HG03442 (cell line): Measurements from ENCODE around the gene GPR183.
A peak's percentile ranks its signal among the peaks of the same experiment; 100 is the strongest.

Experiments
- ATAC-seq: cut with Tn5 transposase; IDR thresholded peaks from one replicate; pipeline ENCODE4 v1.9.1; 2021; ENCODE audit warnings: mild to moderate bottlenecking, moderate library complexity; ENCODE audit not compliant: unreplicated experiment

The GPR183 gene

DNA sequence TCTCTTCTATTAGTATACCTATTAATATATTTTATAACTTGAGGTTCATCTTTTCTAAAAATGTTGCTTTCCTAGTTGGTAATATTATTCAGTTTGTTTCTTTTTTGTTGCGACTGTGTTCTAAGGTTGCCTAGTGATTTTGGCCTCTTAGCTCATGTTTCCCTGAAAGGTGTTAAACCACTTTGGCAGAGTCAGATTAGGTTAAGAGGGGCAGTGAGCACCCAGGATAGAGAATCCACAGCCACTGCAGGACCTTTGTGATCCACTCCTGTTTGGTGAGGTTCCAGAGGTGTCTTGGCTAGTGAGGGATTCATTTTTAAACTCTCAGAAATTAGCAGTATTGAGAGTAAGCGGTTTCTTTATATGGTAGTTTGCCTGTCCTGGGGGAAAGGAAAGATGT lies 34.1 kb downstream of the GPR183 start:
- no peak for ATAC-seq

DNA sequence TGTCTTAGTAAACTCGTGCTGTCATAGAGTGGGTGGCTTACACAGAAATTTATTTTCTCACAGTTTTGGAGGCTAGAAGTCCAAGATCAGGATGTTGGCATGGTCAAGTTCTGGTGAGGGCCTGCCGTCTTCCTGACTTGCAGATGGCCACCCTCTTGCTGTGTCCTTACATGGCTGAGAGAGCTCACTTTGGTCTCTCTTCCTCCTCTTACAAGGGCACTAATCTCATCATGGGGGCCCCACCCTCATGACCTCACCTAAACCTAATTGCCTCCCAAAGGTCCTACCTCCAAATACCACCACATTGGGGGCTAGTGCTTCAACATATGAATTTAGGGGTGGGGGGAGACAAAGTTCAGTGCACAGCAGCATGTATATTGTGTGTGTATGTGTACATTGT lies 34.7 kb downstream of the GPR183 start:
- no peak for ATAC-seq

DNA sequence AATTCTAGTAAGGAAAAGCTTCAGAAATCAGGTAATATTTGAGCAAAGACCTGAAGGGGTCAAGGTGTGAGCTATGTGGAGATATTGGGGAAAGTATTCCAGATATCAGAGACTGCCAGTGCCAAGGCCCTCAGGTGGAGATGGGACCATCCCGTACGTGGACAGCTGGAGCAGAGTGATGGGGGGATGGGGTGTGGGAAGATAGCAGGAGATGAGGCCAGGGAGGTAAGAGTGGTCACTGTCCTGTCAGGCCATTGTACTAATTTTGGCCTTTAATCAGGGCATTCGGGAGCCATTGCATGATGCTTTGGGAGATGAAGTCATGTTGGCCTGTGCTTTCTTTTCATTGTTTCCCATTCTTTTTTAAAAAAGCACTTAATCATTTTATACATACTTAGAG lies 36.0 kb downstream of the GPR183 start:
- no peak for ATAC-seq

DNA sequence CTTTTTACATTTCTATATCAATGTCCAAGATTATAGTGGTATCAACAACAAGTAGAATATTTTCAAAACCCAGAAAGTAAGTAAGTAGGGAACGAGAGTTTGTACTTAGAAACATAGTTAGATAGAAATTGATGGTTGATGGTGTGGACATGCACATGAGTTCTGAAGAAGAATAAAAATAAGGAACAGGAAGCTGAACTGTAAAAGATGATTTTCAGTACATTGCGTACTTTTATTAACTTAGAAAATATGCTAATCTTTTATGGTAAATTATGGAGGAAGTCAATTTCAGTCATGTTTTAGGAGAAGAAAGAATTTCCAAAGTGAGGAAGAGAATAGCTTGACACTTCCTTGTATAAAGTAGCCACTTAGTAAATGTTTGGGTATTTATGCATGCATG lies 36.7 kb downstream of the GPR183 start:
- no peak for ATAC-seq

DNA sequence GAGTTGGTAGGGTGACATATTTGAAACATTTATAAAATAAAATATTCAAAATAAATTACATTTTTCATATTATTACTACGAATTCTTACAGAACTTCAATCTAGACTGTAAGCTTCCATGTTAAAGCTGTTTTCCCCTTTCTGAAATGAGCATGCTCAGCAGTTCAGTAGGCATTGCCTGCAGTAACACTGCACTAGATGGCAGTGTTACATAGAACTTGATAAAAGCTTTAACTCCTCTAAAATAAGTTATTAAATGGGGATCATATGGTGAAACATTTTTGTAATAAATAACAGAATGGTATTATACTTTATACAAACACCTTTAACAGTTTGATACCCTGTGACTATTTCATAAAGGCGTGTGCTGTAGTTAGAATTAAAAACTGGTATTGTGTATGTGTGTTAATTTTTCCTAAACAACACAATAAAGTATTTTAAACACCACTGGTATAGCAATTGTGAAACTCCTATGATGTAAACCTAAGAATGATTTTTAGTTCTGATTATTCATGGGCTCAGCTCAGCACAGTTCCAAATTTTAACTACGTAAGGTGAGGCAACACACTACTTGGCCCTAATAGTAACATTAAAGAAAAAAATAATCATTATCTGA lies 37.5 kb downstream of the GPR183 start:
- ATAC-seq, result peak; percentile 57

DNA sequence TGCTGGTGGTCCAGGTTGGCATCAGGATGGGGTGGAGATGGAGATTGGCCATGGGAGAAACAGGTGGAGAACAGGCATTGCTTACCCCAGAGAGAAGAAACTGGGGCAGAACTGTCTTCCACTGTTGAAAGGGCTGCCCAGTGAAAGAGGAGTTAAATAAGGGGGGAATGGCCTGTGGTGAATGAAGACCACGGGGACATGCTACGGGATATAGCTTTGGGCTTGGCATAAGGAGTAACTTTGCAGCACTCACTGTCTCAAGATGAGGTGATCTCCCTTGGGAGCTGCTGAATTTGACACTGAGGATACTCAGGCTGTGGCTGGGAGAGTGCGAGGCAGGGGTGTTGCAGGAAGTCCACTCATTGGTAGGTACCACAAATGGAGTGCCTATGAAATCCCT lies 38.4 kb downstream of the GPR183 start:
- no peak for ATAC-seq

DNA sequence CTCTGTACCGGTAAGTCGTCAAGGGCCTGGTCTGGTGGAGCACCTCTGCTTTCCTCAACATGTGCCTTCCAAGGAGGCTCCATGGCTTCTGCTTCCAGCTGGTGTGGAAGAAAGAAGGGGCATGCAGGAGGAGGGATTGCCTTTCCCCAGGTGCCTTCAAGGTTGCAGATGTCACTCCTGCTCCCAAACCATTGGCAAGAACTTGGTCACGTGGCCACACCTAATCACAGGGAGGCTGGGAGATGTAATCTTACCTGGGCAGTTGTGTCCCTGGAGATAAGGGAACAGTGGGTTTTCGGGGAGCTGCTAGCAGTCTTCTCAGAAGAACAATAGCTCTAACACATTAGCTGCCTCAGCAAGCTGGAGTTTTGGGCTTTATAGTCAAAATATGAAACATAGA lies 39.3 kb downstream of the GPR183 start:
- ATAC-seq, result no peak

DNA sequence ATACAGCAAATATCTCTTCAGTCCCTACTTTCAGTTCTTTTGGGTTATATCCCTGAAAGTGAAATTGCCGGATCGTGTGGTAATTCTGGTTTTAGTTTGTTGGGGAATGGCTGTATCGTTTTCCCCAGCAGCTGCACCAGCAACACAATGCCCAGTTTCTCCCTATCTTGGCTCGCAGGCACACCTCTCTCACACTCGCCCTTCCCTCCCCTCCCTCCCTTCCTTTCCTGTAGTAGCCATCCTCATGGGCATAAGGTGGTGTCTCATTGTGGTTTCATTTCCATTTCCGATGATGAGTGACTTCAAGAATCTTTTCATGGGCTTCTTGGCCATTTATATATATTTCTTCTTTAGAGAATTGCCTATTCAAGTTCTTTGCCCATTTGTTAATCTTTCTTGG lies 40.4 kb downstream of the GPR183 start:
- no peak for ATAC-seq

DNA sequence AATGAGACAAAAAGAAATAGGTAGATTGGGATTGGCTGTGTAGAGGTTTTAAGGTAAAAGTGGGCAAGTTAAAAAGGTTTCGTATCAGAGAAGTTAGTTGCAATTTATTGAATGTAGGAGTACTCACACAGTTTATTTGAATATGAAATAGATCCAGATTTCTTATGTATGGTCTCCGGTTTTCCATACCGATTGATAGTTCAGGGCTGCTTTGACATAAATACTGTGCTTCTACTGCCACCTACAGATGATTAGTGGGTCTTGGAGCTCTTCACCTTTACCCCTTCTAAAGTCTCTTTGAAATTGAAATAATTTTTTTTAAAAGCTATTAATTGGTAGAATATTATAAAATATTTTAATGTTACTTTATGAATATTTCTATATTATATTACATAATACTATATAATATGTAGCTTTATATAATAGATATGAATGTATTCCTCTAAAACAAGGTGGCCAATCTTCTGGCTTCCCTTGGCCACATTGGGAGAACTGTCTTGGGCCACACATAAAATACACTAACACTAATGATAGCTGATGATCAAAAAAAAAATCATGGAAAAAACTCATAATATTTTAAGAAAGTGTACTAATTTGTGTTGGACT lies 41.3 kb downstream of the GPR183 start:
- ATAC-seq, result no peak

DNA sequence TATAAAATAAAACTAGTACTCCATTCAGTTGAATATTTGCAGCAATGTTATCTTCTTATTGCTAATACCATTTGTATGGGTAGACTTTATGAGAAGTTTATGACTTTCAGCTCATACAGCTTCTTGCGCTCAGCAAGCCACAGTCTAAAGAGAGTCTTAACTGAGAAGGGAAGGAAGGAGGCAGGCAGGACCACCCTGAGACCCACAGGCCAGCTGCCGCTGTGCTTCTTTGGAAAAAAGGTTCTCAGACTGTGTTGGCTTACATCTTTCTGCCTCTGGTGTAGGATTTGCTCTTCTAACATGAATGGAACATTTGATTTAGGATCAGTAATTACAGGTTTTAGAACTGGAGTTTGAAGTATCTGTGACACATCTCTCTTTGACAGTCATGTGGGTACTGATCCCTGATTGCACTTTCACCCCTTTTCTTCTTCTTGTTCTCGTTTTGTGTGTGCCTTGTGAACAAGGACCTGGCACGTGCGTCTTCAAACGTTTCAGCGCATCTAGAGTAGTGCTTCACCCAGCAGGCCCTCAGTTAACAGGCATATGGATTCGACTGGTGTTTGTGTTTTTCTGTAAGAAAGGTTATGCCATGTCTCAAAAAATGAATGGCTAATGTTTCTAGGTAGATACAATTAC lies 41.9 kb downstream of the GPR183 start:
- ATAC-seq, result no peak

DNA sequence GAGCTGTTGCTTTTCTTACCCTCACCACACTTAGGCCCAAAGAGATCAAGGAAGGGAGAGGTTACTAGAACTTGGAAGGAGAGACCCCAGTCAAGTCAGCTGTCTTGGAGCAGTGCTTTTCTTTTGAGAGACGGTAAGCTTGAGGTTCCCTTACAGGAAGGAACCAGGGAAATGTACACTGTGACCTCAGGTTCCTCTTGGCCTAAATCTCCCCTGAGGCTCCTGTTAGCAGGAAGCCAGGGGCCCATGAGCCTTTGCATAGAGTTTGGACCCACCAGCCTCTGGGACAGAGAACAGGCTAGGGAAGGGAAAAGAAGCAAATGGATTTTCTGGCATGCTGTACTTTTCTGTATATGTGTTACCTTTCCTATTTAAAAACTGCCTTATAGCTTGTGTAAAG lies 43.1 kb downstream of the GPR183 start:
- ATAC-seq, result no peak

DNA sequence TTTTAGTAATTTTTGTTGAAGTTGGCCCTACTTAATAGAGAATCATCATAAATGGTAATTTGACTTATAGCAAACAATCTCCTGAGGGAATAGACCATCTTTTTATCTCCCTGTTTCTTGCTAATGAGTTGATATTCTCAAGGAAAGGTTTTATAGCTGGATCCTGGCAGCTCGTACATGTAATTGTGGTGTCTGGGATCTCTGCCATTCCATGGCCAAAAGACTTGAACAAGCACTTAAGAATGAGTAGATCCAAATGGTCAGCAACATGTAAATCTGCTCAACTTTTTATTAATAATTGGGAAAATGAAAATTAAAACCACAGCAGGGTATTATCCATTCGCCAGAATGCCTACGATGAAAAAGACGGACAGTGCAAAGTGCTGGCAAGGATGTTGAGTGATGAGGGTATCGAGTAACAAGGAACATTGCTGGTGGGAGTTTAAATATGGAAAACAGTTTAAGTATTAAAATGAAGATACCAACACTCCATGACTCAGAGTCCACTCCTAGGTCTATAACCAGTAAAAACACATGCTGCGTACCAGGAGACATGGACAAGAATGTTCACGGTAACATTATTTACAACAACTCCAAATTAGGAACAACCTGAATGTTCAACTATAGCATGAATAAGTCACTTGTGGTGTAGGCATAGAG lies 43.9 kb downstream of the GPR183 start:
- ATAC-seq, result no peak

DNA sequence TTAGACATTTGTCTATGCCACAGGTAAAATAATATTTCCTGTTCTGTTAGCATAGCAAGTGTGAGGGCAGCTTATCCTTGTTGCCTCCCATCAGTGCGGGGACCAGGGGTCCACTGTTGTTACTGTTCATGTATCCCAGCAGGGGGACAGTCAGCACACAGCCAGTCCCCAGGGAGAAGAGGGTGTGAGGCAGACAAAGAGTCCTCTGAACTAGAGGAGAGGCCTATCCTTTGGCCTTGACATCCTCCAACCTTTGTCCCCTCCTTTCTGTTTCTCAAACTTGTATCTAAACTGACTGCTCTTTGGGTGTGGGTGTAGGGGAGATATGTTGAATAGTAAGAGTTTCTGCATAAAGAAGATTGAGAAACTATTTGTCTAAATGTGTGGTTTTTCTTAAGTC lies 46.1 kb downstream of the GPR183 start:
- ATAC-seq, result no peak

DNA sequence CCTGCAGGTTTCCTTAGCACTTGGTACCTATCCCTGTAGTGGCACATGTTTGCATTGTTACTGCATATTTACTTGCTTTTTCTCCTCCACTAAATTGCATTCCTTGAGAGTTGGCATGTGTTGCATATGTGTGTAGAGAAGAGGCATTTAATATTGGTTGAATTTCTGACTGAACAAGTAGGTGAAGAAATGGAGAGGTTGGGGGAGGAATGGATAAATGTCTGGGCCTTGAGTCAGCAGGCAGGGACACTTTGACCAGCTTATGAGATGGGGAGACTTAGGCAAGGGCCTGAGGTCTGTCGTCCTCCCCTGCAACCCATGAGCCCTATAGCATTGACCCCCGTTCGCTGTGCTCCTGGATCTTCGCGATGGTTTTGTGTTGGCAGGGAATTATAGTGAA lies 47.0 kb downstream of the GPR183 start:
- no peak for ATAC-seq

DNA sequence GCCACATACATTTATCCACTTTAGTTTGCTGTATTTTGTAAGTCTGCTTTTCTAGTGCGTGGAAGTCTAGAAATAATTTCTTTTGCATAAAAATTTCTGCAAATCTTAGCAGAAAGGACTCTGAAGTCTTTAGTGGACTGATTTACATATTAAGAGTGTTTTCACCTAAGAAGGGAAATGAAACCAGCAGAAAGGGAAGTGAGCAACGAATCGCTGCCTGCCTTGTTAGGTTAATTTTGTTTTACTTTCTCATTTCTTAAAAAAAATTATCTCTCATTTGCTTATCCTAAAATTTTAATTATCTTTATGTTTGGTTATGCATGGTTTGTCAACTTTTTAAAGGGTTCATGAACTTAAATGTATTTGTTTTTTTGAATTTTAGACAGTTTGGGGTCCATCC lies 48.3 kb downstream of the GPR183 start:
- ATAC-seq, result peak; percentile 47

DNA sequence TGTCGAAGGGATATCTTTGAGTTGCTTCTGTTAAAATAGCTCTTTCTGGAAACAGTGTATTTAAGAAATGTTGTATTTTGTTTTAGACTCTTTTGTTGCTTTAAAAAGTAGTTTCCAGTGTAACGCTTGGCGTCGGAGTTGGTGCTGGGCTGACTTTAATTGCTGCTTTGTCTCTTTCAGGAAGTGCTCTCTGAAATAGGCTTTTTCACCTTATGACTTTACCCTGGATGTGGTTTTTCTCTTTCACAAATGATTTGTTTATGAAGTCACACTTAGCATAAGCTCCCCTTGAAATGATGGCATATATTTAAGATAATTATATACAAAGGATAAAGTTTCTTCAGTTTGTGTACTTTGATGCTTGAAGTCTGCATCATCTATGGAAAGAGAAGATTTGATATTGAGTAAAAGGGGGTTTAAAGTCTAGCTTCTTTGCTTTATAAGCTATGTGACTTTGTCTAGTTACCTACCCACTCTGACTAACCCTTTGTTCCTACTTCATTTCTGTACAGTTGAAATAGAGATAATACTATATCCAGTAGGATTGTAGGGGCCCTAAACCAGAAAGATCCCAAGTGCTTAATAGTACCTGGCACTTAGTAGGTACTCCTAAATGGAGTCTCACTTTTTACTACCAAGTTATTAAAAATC lies 48.9 kb downstream of the GPR183 start, which contains the start of gene GPR18:
TSS of gene GPR18 (minus strand) at position 170 of the 651 bp plus-strand sequence. CDS start 2,507 bp downstream, outside the sequence.
- peak; percentile 92 for ATAC-seq

DNA sequence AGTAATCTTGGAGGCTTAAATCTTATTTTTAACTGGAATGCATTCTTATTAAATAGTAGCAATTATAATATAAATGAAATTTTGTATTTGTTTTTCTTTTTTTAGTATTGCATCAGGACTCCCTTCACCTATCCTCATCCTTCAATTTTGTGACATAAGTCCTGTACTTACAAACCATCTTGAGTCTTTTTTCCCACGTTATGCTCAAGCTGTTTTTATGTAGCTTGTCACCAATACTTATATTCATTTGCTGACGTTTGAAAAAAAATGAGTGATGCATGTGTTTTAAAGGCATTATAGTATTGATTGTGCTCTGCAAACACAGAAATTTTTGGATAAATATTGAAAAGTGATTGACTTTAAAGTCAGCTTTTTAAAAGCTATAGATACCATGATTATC lies 49.9 kb downstream of the GPR183 start:
- ATAC-seq, result no peak

DNA sequence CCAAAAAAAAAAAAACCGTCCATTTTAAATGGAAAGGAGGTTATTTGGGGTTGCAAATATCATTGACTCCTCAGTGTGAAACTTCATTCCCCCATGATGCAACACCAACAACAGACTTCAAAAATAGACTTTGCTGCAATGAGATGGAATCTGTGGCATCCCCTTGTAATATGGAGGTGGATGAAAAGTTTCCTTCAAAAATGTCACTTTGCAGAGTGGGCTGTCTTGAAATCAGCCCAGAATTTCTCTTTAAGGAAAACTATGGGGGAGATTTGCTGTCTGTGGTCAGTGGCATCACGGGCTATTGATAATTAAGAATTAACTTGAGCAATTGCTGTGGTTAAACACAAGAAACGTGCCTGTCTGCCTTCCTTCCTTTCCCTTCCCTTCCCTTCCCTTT lies 50.5 kb downstream of the GPR183 start:
- ATAC-seq, result no peak

DNA sequence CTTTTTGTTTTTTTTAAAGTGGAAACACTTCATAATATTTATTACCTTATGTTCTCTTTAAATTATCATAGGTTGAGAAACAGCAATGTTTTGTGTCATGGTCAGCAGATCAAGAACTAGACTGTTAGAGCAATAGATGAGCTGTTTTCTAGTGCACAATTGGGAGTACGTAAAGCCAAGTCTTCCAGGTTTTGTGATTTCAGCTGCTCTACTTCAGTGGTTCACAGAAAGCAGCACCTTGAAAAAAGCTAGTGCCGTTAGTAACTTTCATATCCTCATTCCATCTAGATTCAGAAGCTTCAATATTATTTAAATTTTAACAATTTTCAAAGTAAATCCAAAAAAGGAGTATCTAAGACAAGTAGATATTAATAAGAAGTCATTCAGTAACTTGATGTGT lies 50.9 kb downstream of the GPR183 start:
- ATAC-seq, result no peak

DNA sequence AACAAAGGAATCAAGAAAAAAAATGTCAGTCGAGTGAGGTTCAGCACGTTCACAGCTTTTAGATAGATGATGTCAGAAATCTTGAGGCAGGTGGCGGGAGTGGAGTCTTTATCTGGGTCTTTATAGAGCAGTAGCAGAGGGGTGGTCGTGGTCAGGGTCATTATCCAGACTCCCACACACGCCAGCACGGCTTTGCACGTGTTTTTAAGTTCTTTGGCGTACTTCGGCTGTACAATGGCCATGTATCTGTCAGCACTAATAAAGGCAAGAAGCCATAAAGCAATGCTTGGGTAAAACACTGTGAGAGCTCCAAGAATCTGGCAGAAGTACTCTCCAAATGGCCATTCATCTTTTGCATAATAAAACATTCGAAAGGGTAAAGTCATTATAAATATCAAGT lies 51.9 kb downstream of the GPR183 start:
- no peak for ATAC-seq

DNA sequence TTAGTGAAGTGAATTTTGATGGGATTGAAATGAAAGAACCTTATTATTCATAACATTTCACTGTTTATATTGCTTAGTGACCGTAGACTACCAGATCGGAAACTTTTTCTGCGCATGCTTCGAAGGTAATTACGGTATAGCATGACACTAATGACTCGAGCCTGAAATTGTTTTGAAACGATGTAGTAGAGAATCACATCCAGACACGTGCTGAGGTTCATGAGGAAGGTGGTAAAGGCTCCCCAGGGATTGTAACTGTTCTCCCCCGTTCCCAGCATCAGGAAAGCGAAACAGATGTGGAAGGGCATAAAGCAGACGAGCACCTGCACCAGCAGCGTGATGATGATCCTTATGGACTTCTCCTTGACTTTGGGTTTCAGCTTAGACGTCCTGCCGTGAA lies 52.4 kb downstream of the GPR183 start:
- ATAC-seq, result no peak

DNA sequence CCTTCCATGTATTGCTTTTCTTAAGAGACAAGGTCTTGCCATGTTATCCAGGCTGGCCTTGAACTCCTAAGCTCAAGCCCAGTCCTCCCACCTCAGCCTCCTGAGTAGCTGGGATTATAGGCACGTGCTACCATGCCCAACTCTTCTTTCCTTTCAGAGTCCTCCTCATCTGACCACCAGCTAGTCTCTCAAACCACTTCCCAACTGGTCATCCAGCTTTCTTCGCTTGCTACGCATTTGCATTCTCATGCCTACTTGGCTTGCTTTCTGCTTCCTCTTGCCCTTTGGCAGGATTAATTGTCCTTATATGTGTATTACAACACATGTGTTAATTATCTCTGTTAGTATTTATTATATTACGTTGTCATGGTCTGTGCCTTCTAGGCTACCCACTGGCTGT lies 55.3 kb downstream of the GPR183 start:
- ATAC-seq, result no peak
